Endothelial cell of umbilical vein (primary cell): ENCODE measurements around the gene ASRGL1. TPM values are rescaled to one million over a fixed set of nuclear protein-coding genes. Genes with fewer than 3 reads are reported as not detected.

Source experiments
- BruUV-seq: library from RNA; stranded (reverse); fragments of 400-500 nt; replicated peaks from 2 replicates; lab custom pipeline; 2021; lab: Mats Ljungman, UMichigan
- CTCF ChIA-PET: fragments of 300-600, 350-600 bp; sonication (Branson Sonifier 250); formaldehyde crosslinking; loops from one replicate; lab custom pipeline; 2021; ENCODE audit warnings: antibody characterized with exemption, inconsistent platforms; lab: Charles Lee
- POLR2A ChIA-PET: fragments of 300-600, 350-600 bp; sonication (Branson Sonifier 250); formaldehyde crosslinking; loops from one replicate; lab custom pipeline; 2021; ENCODE audit warnings: antibody characterized with exemption, inconsistent platforms; lab: Charles Lee
- DNase-seq: peaks from one replicate; pipeline ENCODE4 v3.0.0-alpha.2; 2011; ENCODE audit warnings: low read depth, low spot score
- FAIRE-seq: peaks from 2 replicates; lab custom pipeline; 2011; peaks lifted over from hg19 to GRCh38; lab: Jason Lieb, UNC
- H2AFZ ChIP-seq: 2 replicates; pipeline ENCODE4 v1.6.0; 2012; ENCODE audit warnings: low read depth, low read length, control low read depth, inconsistent platforms
- H3K27ac ChIP-seq: 2 replicates; pipeline ENCODE4 v1.5.1; 2011; ENCODE audit warnings: low read depth, mild to moderate bottlenecking, control low read depth, low read length, moderate library complexity; ENCODE audit not compliant: insufficient read depth
- H3K27me3 ChIP-seq, 2 experiments: 2 replicates each; pipeline versions ENCODE4 v1.6.0 to v1.6.1; 2011; ENCODE audit warnings: low read length in 2 of 2, mixed read lengths in 1 of 2; ENCODE audit not compliant: control insufficient read depth in 2 of 2, insufficient read depth in 2 of 2
- H3K36me3 ChIP-seq, 2 experiments: 2 replicates in 1 of 2; 3 replicates in 1 of 2; pipeline ENCODE4 v1.5.1; 2011; ENCODE audit warnings: low read length in 2 of 2, mild to moderate bottlenecking in 1 of 2, moderate library complexity in 1 of 2; ENCODE audit not compliant: control insufficient read depth in 2 of 2, insufficient read depth in 2 of 2; ENCODE audit errors: extremely low read depth in 1 of 2
- H3K4me1 ChIP-seq: 3 replicates; pipeline ENCODE4 v1.5.1; 2011; ENCODE audit warnings: mild to moderate bottlenecking, low read length; ENCODE audit not compliant: control insufficient read depth, insufficient read depth; ENCODE audit errors: extremely low read depth
- H3K4me2 ChIP-seq: 2 replicates; pipeline ENCODE4 v1.6.1; 2011; ENCODE audit warnings: low read length, control low read depth, mixed read lengths; ENCODE audit not compliant: insufficient read depth
- H3K4me3 ChIP-seq, 3 experiments: fragments of 200-600 bp in 1 of 3; sonication (generic), shearing (Covaris generic) in 1 of 3; replicated peaks in 1 of 3; 2 replicates each; pipeline ENCODE4 v1.5.1; 2011 to 2016; ENCODE audit warnings: control low read depth in 3 of 3, low read length in 3 of 3, mild to moderate bottlenecking in 2 of 3, inconsistent platforms in 1 of 3, low read depth in 1 of 3, moderate library complexity in 1 of 3; ENCODE audit not compliant: insufficient read depth in 1 of 3
- H3K79me2 ChIP-seq: 2 replicates; pipeline ENCODE4 v1.6.0; 2012; ENCODE audit warnings: low read length, inconsistent platforms; ENCODE audit not compliant: control insufficient read depth, insufficient read depth
- H3K9ac ChIP-seq: replicated peaks from 2 replicates; pipeline ENCODE3; 2011; ENCODE audit warnings: low read length, control low read depth; ENCODE audit not compliant: insufficient read depth; ENCODE audit errors: extremely low read depth
- H3K9me1 ChIP-seq: replicated peaks from 3 replicates; pipeline ENCODE4 v1.6.0; 2011; ENCODE audit warnings: mild to moderate bottlenecking, low read length; ENCODE audit not compliant: control insufficient read depth, insufficient read depth; ENCODE audit errors: extremely low read depth
- H3K9me3 ChIP-seq: replicated peaks from 2 replicates; pipeline ENCODE4 v1.5.1; 2012; ENCODE audit warnings: low read length, inconsistent platforms; ENCODE audit not compliant: control insufficient read depth, insufficient read depth
- H4K20me1 ChIP-seq: replicated peaks from 2 replicates; pipeline ENCODE3; 2011; ENCODE audit warnings: mild to moderate bottlenecking, low read length; ENCODE audit not compliant: control insufficient read depth, insufficient read depth; ENCODE audit errors: extremely low read depth
- FOS ChIP-seq: IDR thresholded peaks from 2 replicates; pipeline ENCODE4 v1.6.1; 2011; ENCODE audit warnings: mild to moderate bottlenecking, low read length, moderate library complexity, borderline replicate concordance; ENCODE audit not compliant: insufficient read depth
- GATA2 ChIP-seq: IDR thresholded peaks from 2 replicates; pipeline ENCODE4 v1.7.0; 2011; ENCODE audit warnings: low read depth, mild to moderate bottlenecking, moderate library complexity, mixed read lengths, low read length; ENCODE audit not compliant: insufficient read length, insufficient read depth
- dilution Hi-C: fragments of 300-500 bp; cut with MboI; formaldehyde crosslinking; loops from one replicate; pipeline ENCODE4 v1.15.0; 2019; ENCODE audit warnings: low sequenced_read_pairs; ENCODE audit not compliant: extremely low pct_ligation_motif_present
- intact Hi-C: fragments of 100-400 bp; cut with micrococcal nuclease; formaldehyde crosslinking; loops from one replicate; pipeline ENCODE4 v1.10.0; 2022
- polyA plus RNA-seq, 4 experiments: library from polyadenylated mRNA; depleted of rRNA in 3 of 4; stranded (reverse) in 3 of 4; unstranded in 1 of 4; fragments of >200 nt; gene quantifications; 2 replicates each; pipeline versions ENCODE4 v1.2.1 to v1.2.3, GENCODE V29; 2011 to 2012; ENCODE audit warnings: missing spikeins in 1 of 4
- total RNA-seq: library from RNA; stranded (reverse); gene quantifications from 2 replicates; pipeline ENCODE4 v1.2.3, GENCODE V29; 2021

Gene ASRGL1
- total and polyA plus RNA-seq, 2 donors (not counting 3 experiments of a cell fraction or from before 2014, with no cell fraction given) = 33.1 to 36.0 TPM

DNA sequence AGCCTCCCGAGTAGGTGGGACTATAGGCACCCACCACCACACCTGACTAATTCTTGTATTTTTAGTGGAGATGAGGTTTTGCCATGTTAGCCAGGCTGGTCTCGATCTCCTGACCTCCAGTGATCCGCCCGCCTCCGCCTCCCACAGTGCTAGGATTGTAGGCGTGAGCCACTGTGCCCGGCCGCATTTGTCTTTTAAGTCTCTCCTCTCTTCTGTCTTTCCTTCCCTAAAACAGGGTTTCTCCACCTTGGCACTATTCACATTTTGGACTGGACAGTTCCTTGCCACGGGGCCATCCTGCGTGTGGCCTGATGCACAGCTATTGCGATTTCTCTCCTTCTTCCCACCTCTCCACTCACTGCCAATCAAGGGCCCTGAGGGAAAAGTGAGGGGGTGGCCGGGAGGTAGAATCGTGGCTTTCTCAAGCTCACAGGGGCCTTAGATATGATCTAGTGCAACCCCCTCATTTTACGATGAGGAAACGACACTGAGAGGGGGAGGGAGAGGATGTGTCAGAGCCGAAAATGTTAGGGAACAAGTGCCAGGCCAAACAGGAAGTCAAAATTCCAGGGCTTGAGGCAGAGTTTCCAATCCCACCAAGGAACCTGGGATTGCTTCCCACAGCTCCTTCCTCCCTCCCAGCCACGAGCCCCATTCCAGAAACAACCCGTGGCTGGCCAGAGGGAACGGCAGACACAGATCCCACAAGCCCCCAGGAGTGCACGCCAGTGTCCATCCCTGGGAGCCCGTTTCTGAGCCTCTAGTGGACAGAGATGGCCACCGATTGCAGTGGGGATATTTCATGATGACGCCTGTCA, 102.7 kb downstream of the ASRGL1 start:
- H3K4me3 ChIP-seq = no peak overlapping the region
- POLR2A ChIA-PET = interaction anchor here (0.5 to 0.7 kb wide), 2 partner anchors 25 to 134 kb away, joined by 3 to 4 read pairs; no protein-coding TSS in a partner anchor
- no peaks in the 10 kb centered on the region for H3K36me3 ChIP-seq
- H3K27ac ChIP-seq = no peak overlapping the region
- H3K9me1 ChIP-seq = no peaks in the 10 kb centered on the region
- BruUV-seq = no TSS peak
- DNase-seq = peak; percentile 60
- H3K4me1 ChIP-seq = peaks cover 11% of the 10 kb centered on the region
- no peaks in the 10 kb centered on the region for H3K9me3 ChIP-seq
- peak overlapping the region; percentile 9 for H3K4me2 ChIP-seq
- no peaks in the 10 kb centered on the region for H3K27me3 ChIP-seq
- FAIRE-seq = peak; percentile 81
- CTCF ChIA-PET = interaction anchor here (2.0 kb wide), 1 partner anchor 15 kb away, joined by 11 read pairs; no protein-coding TSS in a partner anchor
- peak overlapping the region; percentile 67 for H2AFZ ChIP-seq
- H3K9ac ChIP-seq = no peak overlapping the region
- intact Hi-C loops = no loop called here
- no peaks in the 10 kb centered on the region for H4K20me1 ChIP-seq
- TF ChIP-seq GATA2 = peak; percentile 47
- TF ChIP-seq FOS = no peak
- no peaks in the 10 kb centered on the region for H3K79me2 ChIP-seq
- dilution Hi-C loops = no loop called here

Other genes with a start within 250 kb of the ASRGL1 start
- gene INCENP, start 213.4 kb upstream of the ASRGL1 start, total RNA-seq = 73.6 and 86.8 TPM in 2 replicates
- 17.5 and 22.9 TPM in 2 replicates for gene INCENP, start 213.4 kb upstream of the ASRGL1 start, polyA plus RNA-seq
- gene SCGB1D1, start 147.2 kb upstream of the ASRGL1 start, total RNA-seq = not detected in 2 replicates
- not detected in 2 replicates for gene SCGB1D1, start 147.2 kb upstream of the ASRGL1 start, polyA plus RNA-seq
- gene SCGB2A1, start 128.8 kb upstream of the ASRGL1 start, total RNA-seq = not detected in 2 replicates
- gene SCGB2A1, start 128.8 kb upstream of the ASRGL1 start, polyA plus RNA-seq = not detected in 2 replicates
- not detected in 2 replicates for gene SCGB1D2, start 95.2 kb upstream of the ASRGL1 start, total RNA-seq
- gene SCGB1D2, start 95.2 kb upstream of the ASRGL1 start, polyA plus RNA-seq = not detected in 2 replicates
- gene SCGB2A2, start 67.3 kb upstream of the ASRGL1 start, total RNA-seq = not detected in 2 replicates
- not detected in 2 replicates for gene SCGB2A2, start 67.3 kb upstream of the ASRGL1 start, polyA plus RNA-seq
- not detected in 2 replicates for gene SCGB1D4, start 38.4 kb upstream of the ASRGL1 start, total RNA-seq
- not detected in 2 replicates for gene SCGB1D4, start 38.4 kb upstream of the ASRGL1 start, polyA plus RNA-seq
- gene SCGB1A1, start 81.6 kb downstream of the ASRGL1 start, total RNA-seq = not detected in 2 replicates
- not detected in 2 replicates for gene SCGB1A1, start 81.6 kb downstream of the ASRGL1 start, polyA plus RNA-seq
- 381 and 436 TPM in 2 replicates for gene AHNAK, start 209.4 kb downstream of the ASRGL1 start, total RNA-seq
- gene AHNAK, start 209.4 kb downstream of the ASRGL1 start, polyA plus RNA-seq = 25.1 and 35.2 TPM in 2 replicates
- gene EEF1G, start 236.4 kb downstream of the ASRGL1 start, total RNA-seq = 1,341 and 1,345 TPM in 2 replicates
- gene EEF1G, start 236.4 kb downstream of the ASRGL1 start, polyA plus RNA-seq = 1,723 and 2,133 TPM in 2 replicates